Transverse colon (tissue), 4 donors: ENCODE measurements around the gene VPS33A. TPM values are rescaled to one million over a fixed set of nuclear protein-coding genes. Genes with fewer than 3 reads are reported as not detected.

ENCODE experiments used
- DNase-seq: peaks from one replicate; pipeline ENCODE4 v3.0.0-alpha.2; 2019
- H3K27ac ChIP-seq, 4 donors: fragments of 200-600 bp; sonication (generic); 2 replicates each; pipeline ENCODE4 v1.5.1; 2016 to 2018; ENCODE audit warnings: inconsistent platforms in 4 of 4
- H3K27me3 ChIP-seq: fragments of 200-600 bp; sonication (generic); 2 replicates; pipeline ENCODE4 v1.5.1; 2017; ENCODE audit warnings: inconsistent platforms
- H3K36me3 ChIP-seq, 4 donors: fragments of 200-600 bp; sonication (generic); 2 replicates each; pipeline ENCODE4 v1.5.1; 2017 to 2019; ENCODE audit warnings: inconsistent platforms in 4 of 4
- H3K4me1 ChIP-seq, 4 donors: fragments of 200-600 bp; sonication (generic); 2 replicates each; pipeline ENCODE4 v1.5.1; 2017 to 2020; ENCODE audit warnings: inconsistent platforms in 4 of 4
- H3K4me3 ChIP-seq, 4 donors: fragments of 200-600 bp; sonication (generic); 1 replicate in 1 of 4; 2 replicates in 3 of 4; pipeline versions ENCODE4 v1.5.1 to v1.6.1; 2017 to 2019; ENCODE audit warnings: inconsistent platforms in 4 of 4
- H3K9me3 ChIP-seq, 2 donors: fragments of 200-600 bp; sonication (generic); 2 replicates each; pipeline ENCODE4 v1.5.1; 2017 to 2019; ENCODE audit warnings: inconsistent platforms in 2 of 2
- CTCF ChIP-seq, 5 experiments: fragments of 200-600 bp in 3 of 5; fragments of 450-650 bp in 2 of 5; sonication (generic) in 3 of 5; IDR thresholded peaks; 1 replicate in 2 of 5; 2 replicates in 3 of 5; pipeline ENCODE4 v1.5.1; 2016 to 2017; ENCODE audit warnings: antibody characterized with exemption in 5 of 5, inconsistent platforms in 3 of 5, mild to moderate bottlenecking in 2 of 5, moderate library complexity in 1 of 5
- EP300 ChIP-seq: sonication (generic); formaldehyde crosslinking; IDR thresholded peaks from one replicate; pipeline ENCODE4 v1.6.1; 2017; ENCODE audit warnings: antibody characterized with exemption, low read depth
- POLR2A ChIP-seq: fragments of 450-650 bp; IDR thresholded peaks from one replicate; pipeline ENCODE4 v1.6.1; 2016; ENCODE audit warnings: antibody characterized with exemption, mild to moderate bottlenecking, moderate library complexity
- POLR2AphosphoS5 ChIP-seq, 3 donors: sonication (generic); formaldehyde crosslinking; IDR thresholded peaks; one replicate each; pipeline ENCODE4 v1.6.1; 2016; ENCODE audit warnings: antibody characterized with exemption in 3 of 3
- WGBS, 2 donors: methylation state at CpG; one replicate each; pipeline ENCODE4 v1.1.5; 2018; ENCODE audit warnings: low coverage in 1 of 2; 5-methylcytosine and 5-hydroxymethylcytosine counted together
- in situ Hi-C, 4 donors: fragments of 200-750 bp; cut with MboI; loops; one replicate each; pipeline versions ENCODE4 v1.15.0 to v1.15.1; 2017; ENCODE audit warnings: low sequenced_read_pairs in 3 of 4, low pct_ligation_motif_present in 1 of 4, low pct_unique_long_range_greater_than_20kb in 1 of 4
- intact Hi-C: fragments of 100-400 bp; cut with DNase I; formaldehyde crosslinking; loops from one replicate; pipeline ENCODE4 v1.15.1; 2023; ENCODE audit warnings: low total_unique reads
- total RNA-seq, 4 donors: library from RNA; depleted of rRNA; stranded (reverse); fragments of >200 nt; gene quantifications; one replicate each; pipeline ENCODE4 v1.1.0, GENCODE V29; 2016

VPS33A gene
- total RNA-seq, 4 donors from 2014 or later, result 2.2 to 18.7 (median 16.3) TPM

DNA sequence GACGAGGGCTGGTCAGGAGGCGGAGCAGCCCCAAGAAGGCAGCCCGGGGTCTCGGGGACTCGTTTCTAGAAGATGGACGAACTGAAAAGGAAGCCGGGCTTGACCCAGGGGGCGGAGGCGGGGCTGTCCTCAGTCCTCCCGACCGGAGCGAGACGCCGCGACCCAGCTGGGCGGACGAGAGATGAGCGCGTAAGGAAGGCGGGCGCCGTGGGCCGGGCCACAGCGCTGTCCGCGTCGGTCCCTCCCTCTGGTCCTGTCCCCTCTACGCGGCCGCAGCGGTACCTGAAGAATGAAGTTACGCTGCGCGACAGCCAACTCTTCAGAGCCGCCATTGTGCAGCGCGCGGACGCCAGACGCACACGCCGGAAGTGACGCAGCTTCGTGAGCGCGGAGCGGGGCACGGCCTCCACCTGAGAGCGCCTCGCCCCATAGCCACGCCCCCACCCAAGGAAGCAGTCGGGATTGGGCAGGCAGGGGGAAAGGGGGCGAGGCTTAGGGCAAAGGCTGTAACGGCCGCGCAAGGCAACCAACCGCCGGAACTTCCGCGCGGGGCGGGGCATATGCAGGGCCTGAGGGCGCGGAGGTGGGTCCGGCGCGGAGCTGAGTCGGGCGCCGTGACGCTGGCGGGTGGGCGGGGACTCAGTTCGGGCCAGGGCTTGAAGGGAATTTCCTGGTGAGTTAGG lies 40.5 kb downstream of the VPS33A start, which contains the start of gene DIABLO:
Gene DIABLO, minus strand, starts transcription at position 370 of the 683 bp plus-strand sequence. Its CDS starts 38 bp downstream, at position 332.
- Histone ChIP-seq H3K4me3 (peak within 1 kb of the TSS; percentile 77 to 99 (median 88)), H3K4me1 (peaks cover 9 to 27% (median 20%) of the 10 kb centered on the region in 4 donors), H3K27ac (peak within 1 kb of the TSS; percentile 91 to 99 (median 98)), H3K36me3 (peaks cover 0 to 9% (median 3%) of the 10 kb centered on the region in 4 donors), H3K27me3 (no peaks in the 10 kb centered on the region), H3K9me3 (no peaks in the 10 kb centered on the region)
- intact Hi-C loops, result no loop called here
- WGBS, 2 donors, result 0% methylated on average over 41 of the region's 74 CpGs; no CpG with 5 or more reads in 1 of the 2 donors
- peak; percentile 100 for DNase-seq
- in situ Hi-C loops, result no loop called here
- no peak for TF ChIP-seq EP300
- peak; percentile 98 to 100 (median 99) for TF ChIP-seq POLR2AphosphoS5 (IDR thresholded peaks at IDR 0.05)
- TF ChIP-seq POLR2A, result peak; percentile 99
- TF ChIP-seq CTCF (IDR thresholded peaks at IDR 0.05), result no peak

GRCh38 chr12:122216445-122216844 lies 49.8 kb downstream of the VPS33A start:
- intact Hi-C loops, result no loop called here
- no peak for TF ChIP-seq POLR2AphosphoS5 (IDR thresholded peaks at IDR 0.05)
- no peak for TF ChIP-seq CTCF (IDR thresholded peaks at IDR 0.05)
- WGBS, 2 donors, result 100% methylated on average over 1 of the region's 1 CpG
- no peaks in the 10 kb centered on the region for H3K4me1 ChIP-seq
- no peak overlapping the region for H3K27ac ChIP-seq
- peaks cover 0 to 83% (median 35%) of the 10 kb centered on the region in 4 donors for H3K36me3 ChIP-seq
- in situ Hi-C loops, result no loop called here
- DNase-seq, result no peak
- no peaks in the 10 kb centered on the region for H3K9me3 ChIP-seq
- H3K4me3 ChIP-seq, result no peak overlapping the region
- no peaks in the 10 kb centered on the region for H3K27me3 ChIP-seq

DNA sequence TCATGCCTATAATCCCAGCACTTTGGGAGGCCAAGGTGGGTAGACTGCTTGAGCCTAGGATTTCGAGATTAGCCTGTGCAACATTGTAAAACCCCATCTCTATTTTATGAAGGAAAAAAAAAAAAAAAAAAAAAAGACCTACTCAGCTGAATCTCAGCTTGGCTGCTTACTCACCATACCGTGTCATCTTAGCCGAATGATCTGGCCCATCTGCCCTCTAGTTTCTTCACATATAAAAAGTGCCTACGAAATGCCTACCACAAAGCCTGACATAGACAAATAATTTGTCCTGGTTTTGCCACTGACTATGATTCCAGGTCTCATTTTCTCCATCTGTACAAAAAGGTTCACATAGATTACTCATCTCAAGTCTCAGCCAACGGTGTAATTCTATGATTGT lies 50.5 kb downstream of the VPS33A start:
- 88 to 92% methylated on average over 4 to 5 of the region's 5 CpGs for WGBS, 2 donors
- DNase-seq, result no peak
- TF ChIP-seq POLR2AphosphoS5 (IDR thresholded peaks at IDR 0.05) (no peak), POLR2A (no peak), EP300 (no peak), CTCF (IDR thresholded peaks at IDR 0.05) (no peak)
- H3K27ac ChIP-seq, result no peak overlapping the region
- in situ Hi-C loops, result no loop called here
- H3K4me3 ChIP-seq, result no peak overlapping the region
- H3K27me3 ChIP-seq, result no peaks in the 10 kb centered on the region
- no peaks in the 10 kb centered on the region for H3K4me1 ChIP-seq
- H3K36me3 ChIP-seq, result peaks cover 0 to 83% (median 37%) of the 10 kb centered on the region in 4 donors
- intact Hi-C loops, result no loop called here
- no peaks in the 10 kb centered on the region for H3K9me3 ChIP-seq

DNA sequence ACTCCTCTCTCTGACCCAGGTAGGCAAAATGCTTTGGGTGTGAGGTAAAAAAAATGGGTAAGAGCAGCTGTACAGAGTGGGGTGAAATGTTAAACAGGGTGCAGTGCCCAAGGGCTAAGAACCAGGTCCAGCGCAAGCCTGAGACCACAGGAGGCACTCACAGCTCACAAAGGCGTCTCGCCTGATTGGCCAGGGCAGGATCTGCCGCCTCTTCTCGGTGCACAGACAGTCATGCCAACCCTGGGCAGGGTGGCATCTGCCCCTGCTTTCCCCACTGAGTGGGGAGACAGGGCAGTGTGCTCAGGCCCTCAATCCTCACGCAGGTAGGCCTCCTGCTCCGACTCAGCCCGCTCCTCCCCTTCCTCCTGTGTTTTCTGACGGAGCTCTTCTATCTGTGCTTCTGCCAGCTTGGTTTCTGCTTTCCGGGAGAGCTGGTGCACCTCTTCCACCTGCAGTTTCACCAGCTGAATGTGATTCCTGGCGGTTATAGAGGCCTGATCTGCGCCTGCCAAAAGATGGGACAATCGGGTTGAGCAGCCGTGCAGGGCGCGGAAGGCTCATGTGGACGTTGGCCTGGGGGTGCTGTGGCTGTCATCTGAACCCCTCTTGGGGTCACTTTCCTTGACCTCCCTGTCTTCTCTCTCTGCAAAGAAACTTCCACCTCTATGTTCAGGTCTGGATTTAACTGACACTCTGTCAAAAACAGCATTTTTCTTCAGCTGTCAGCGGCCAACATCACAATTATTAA lies 58.0 kb downstream of the VPS33A start:
- no peak overlapping the region for H3K27ac ChIP-seq
- no peak overlapping the region for H3K4me3 ChIP-seq
- in situ Hi-C loops, result no loop called here
- peaks cover 0 to 13% (median 9%) of the 10 kb centered on the region in 4 donors for H3K4me1 ChIP-seq
- peaks cover 0 to 40% (median 14%) of the 10 kb centered on the region in 4 donors for H3K36me3 ChIP-seq
- H3K9me3 ChIP-seq, result no peaks in the 10 kb centered on the region
- H3K27me3 ChIP-seq, result peaks cover 26% of the 10 kb centered on the region
- 90 to 91% methylated on average over 1 to 18 of the region's 18 CpGs for WGBS, 2 donors
- intact Hi-C loops, result no loop called here
- DNase-seq, result no peak
- TF ChIP-seq EP300, result no peak
- no peak for TF ChIP-seq POLR2A
- no peak for TF ChIP-seq POLR2AphosphoS5 (IDR thresholded peaks at IDR 0.05)
- no peak for TF ChIP-seq CTCF (IDR thresholded peaks at IDR 0.05)
